ENCODE results near the gene TENT5C. TPM values are rescaled to one million over a fixed set of nuclear protein-coding genes. Genes with fewer than 3 reads are reported as not detected.

TENT5C gene
- total and polyA plus RNA-seq, 2 of the 8 experiments (the other 6 are each of a cell fraction or from before 2014, with no cell fraction given): 0.38 to 0.99 TPM

GRCh38 chr1:117567435-117567834, 38.4 kb upstream of the TENT5C start:
- Histone ChIP-seq H3K9me3 (ENCODE audit: insufficient read depth in 2 of 2, low read depth in 1 of 2, low read length in 1 of 2) (no peaks in the 10 kb centered on the region), H3K18ac (ENCODE audit: extremely low read depth, low read length) (no peak overlapping the region), H3K4ac (replicated peaks; ENCODE audit: insufficient read length, low read depth, low read length) (no peak overlapping the region), H3K27ac (ENCODE audit: low read depth, low read length) (no peak overlapping the region), H2BK20ac (ENCODE audit: low read length) (no peak overlapping the region), H3K79me2 (ENCODE audit: control insufficient read depth in 1 of 2, insufficient read depth in 2 of 2, low read length in 2 of 2) (no peaks in the 10 kb centered on the region), H3K14ac (ENCODE audit: insufficient read length) (no peak overlapping the region), H2BK12ac (ENCODE audit: low read depth, low read length) (no peak overlapping the region), H2BK120ac (replicated peaks; ENCODE audit: low read depth, low read length) (no peak overlapping the region), H2AFZ (ENCODE audit: low read length) (no peak overlapping the region), H4K91ac (replicated peaks; ENCODE audit: insufficient read length, low read length) (no peak overlapping the region), H3K4me1 (replicated peaks in 1 of 4; ENCODE audit: control insufficient read depth in 3 of 4, insufficient read depth in 4 of 4, low read length in 3 of 4) (peaks cover 0 to 4% (median 0%) of the 10 kb centered on the region in 4 experiments; a peak in 1 of 7 replicates), H2BK15ac (ENCODE audit: low read length) (no peak overlapping the region), H2BK5ac (ENCODE audit: low read depth, low read length) (no peak overlapping the region), H3K79me1 (ENCODE audit: low read depth, low read length) (no peaks in the 10 kb centered on the region), H3K23me2 (ENCODE audit: low read depth, low read length) (no peaks in the 10 kb centered on the region), H4K20me1 (replicated peaks in 1 of 2; ENCODE audit: control insufficient read depth in 1 of 2, insufficient read depth in 2 of 2, low read length in 2 of 2) (no peaks in the 10 kb centered on the region), H3K27me3 (replicated peaks in 1 of 4; ENCODE audit: control insufficient read depth in 3 of 4, extremely low read depth in 1 of 4, insufficient read depth in 3 of 4, low read length in 3 of 4) (no peaks in the 10 kb centered on the region; a peak in 2 of 7 replicates), H3K36me3 (ENCODE audit: control insufficient read depth in 2 of 4, insufficient read depth in 4 of 4, low read length in 3 of 4) (no peaks in the 10 kb centered on the region), H3K4me2 (ENCODE audit: insufficient read depth in 1 of 2, low read depth in 2 of 2, low read length in 2 of 2) (no peak overlapping the region), H3K9ac (replicated peaks in 1 of 4; ENCODE audit: extremely low read depth in 1 of 4, low read depth in 3 of 4, low read length in 3 of 4) (no peak overlapping the region), H3K23ac (ENCODE audit: insufficient read length) (no peak overlapping the region), H3K56ac (replicated peaks; ENCODE audit: insufficient read length, low read depth, low read length) (no peak overlapping the region), H2AK5ac (ENCODE audit: low read depth, low read length) (no peak overlapping the region), H4K8ac (ENCODE audit: extremely low read depth, insufficient read depth, low read length) (no peak overlapping the region), H4K5ac (ENCODE audit: insufficient read length, low read depth, low read length) (no peak overlapping the region), H3K4me3 (ENCODE audit: extremely low read depth in 1 of 4, insufficient read depth in 2 of 4, low read depth in 3 of 4, low read length in 4 of 4) (no peak overlapping the region)
- TF ChIP-seq POU5F1 (IDR thresholded peaks at IDR 0.05; ENCODE audit: low read depth, low read length) (no peak), SRF (IDR thresholded peaks at IDR 0.05; ENCODE audit: low read depth, low read length) (no peak), RBBP5 (IDR thresholded peaks at IDR 0.05; ENCODE audit: borderline replicate concordance, low read depth, low read length) (no peak)
- 80% methylated on average over 10 of the region's 10 CpGs; no CpG with 5 or more reads in 1 of the 2 experiments for WGBS, 2 experiments (ENCODE audit: extremely low coverage in 1 of 2, insufficient coverage in 1 of 2, insufficient read length in 1 of 2, insufficient replicate concordance in 2 of 2, low coverage in 1 of 2, low lambda C conversion rate in 2 of 2, missing lambda C conversion rate in 1 of 2)
- CTCF ChIA-PET (ENCODE audit: partially characterized antibody): interaction anchor here (0.6 to 1.9 kb wide), 4 partner anchors 25 to 142 kb away, joined by 3 to 7 read pairs (median 4); no protein-coding TSS in a partner anchor
- FAIRE-seq (no peak), DNase-seq (ENCODE audit: low read depth in 1 of 2, low spot score in 2 of 2) (peak in 1 of 2 experiments; percentile 26)
- POLR2A ChIA-PET (ENCODE audit: partially characterized antibody): no interaction called here
